Metanephros (tissue), 1 donor: ENCODE data around the gene TAAR1. TPM values are rescaled to one million over a fixed set of nuclear protein-coding genes. Genes with fewer than 3 reads are reported as not detected.

ENCODE experiments used
- total RNA-seq: library from RNA; depleted of rRNA; stranded (reverse); fragments of >200 nt; gene quantifications from one replicate; pipeline ENCODE4 v1.2.3, GENCODE V29; 2014

Gene TAAR1
- total RNA-seq = not detected

GRCh38 chr6:132659082-132659481 lies at the start of gene TAAR1:
Gene TAAR1 (minus strand): TSS chr6:132659182. CDS start chr6:132646003, 13,179 bp downstream.

GRCh38 chr6:132624175-132624574 lies 34.8 kb downstream of the TAAR1 start, which contains the start of gene TAAR2:
Gene TAAR2 (minus strand): TSS chr6:132624275. CDS start chr6:132624275, 0 bp downstream.

Other genes with a start within 250 kb of the TAAR1 start
- gene STX7, start 146.1 kb downstream of the TAAR1 start, total RNA-seq = 65.6 TPM
- gene TAAR9, start 120.9 kb downstream of the TAAR1 start, total RNA-seq = not detected
- gene TAAR8, start 106.5 kb downstream of the TAAR1 start, total RNA-seq = not detected
- gene TAAR6, start 88.9 kb downstream of the TAAR1 start, total RNA-seq = not detected
- not detected for gene TAAR5, start 69.4 kb downstream of the TAAR1 start, total RNA-seq
- gene TAAR2, start 34.9 kb downstream of the TAAR1 start, total RNA-seq = not detected
- gene VNN1, start 54.9 kb upstream of the TAAR1 start, total RNA-seq = 0.35 TPM
- 23.5 TPM for gene VNN2, start 98.7 kb upstream of the TAAR1 start, total RNA-seq
- gene SLC18B1, start 139.5 kb upstream of the TAAR1 start, total RNA-seq = 17.3 TPM
- 1,981 TPM for gene RPS12, start 155.4 kb upstream of the TAAR1 start, total RNA-seq